Esophagus (tissue), 2 donors: ENCODE results near the gene FITM1. TPM values are rescaled to one million over a fixed set of nuclear protein-coding genes. Genes with fewer than 3 reads are reported as not detected.
A peak's percentile ranks its signal among the peaks of the same experiment; 100 is the strongest.

Source experiments
- H3K27ac ChIP-seq, 2 donors: one replicate each; pipeline ENCODE4 v1.5.1; 2013; ENCODE audit warnings: low read depth in 2 of 2, mild to moderate bottlenecking in 2 of 2, inconsistent platforms in 1 of 2, low read length in 1 of 2, moderate library complexity in 1 of 2
- H3K27me3 ChIP-seq, 2 donors: one replicate each; pipeline ENCODE4 v1.6.1; 2013; ENCODE audit warnings: low read length in 2 of 2, control low read depth in 1 of 2, mild to moderate bottlenecking in 1 of 2; ENCODE audit not compliant: insufficient read depth in 2 of 2, control insufficient read depth in 1 of 2
- H3K36me3 ChIP-seq, 2 donors: one replicate each; pipeline ENCODE4 v1.6.1; 2013; ENCODE audit warnings: low read length in 1 of 2; ENCODE audit not compliant: control insufficient read depth in 2 of 2, insufficient read depth in 2 of 2
- H3K4me1 ChIP-seq, 2 donors: one replicate each; pipeline ENCODE4 v1.6.1; 2013; ENCODE audit warnings: low read length in 1 of 2; ENCODE audit not compliant: control insufficient read depth in 2 of 2, insufficient read depth in 2 of 2
- H3K4me3 ChIP-seq, 2 donors: one replicate each; pipeline ENCODE4 v1.5.1; 2013; ENCODE audit warnings: low read length in 2 of 2, mild to moderate bottlenecking in 2 of 2, low read depth in 1 of 2, moderate library complexity in 1 of 2
- H3K9me3 ChIP-seq, 2 donors: one replicate each; pipeline ENCODE4 v1.6.1; 2013; ENCODE audit warnings: mild to moderate bottlenecking in 2 of 2, low read depth in 1 of 2, low read length in 1 of 2, moderate library complexity in 1 of 2; ENCODE audit not compliant: control insufficient read depth in 2 of 2, insufficient read depth in 1 of 2
- WGBS, 2 donors: extraction: QIAGEN DNeasy Blood & Tissue Kit; methylation state at CpG; one replicate each; pipeline ENCODE4 v1.1.7; 2013; 5-methylcytosine and 5-hydroxymethylcytosine counted together
- polyA plus RNA-seq, 2 donors: library from polyadenylated mRNA; stranded (reverse); fragments of 200-250 nt; gene quantifications; one replicate each; pipeline ENCODE4 v1.2.3, GENCODE V29; 2013
- donor health status: healthy with polysubstance abuse.
- donor health status: Bipolar disorder and iron deficiency.

FITM1 gene
- polyA plus RNA-seq, 2 donors: 0.60 to 1.1 TPM

- no peaks in the 10 kb centered on the region for H3K36me3 ChIP-seq
- H3K4me1 ChIP-seq: no peaks in the 10 kb centered on the region
- WGBS, 2 donors: 79 to 88% methylated on average over 2 of the region's 2 CpGs
- H3K27ac ChIP-seq: no peak overlapping the region
- no peak overlapping the region for H3K4me3 ChIP-seq
- H3K9me3 ChIP-seq: no peaks in the 10 kb centered on the region
- no peaks in the 10 kb centered on the region for H3K27me3 ChIP-seq
Measured at GRCh38 chr14:24088095-24088494, 42.4 kb upstream of the FITM1 start.

- no peak overlapping the region for H3K4me3 ChIP-seq
- H3K9me3 ChIP-seq: no peaks in the 10 kb centered on the region
- H3K36me3 ChIP-seq: no peaks in the 10 kb centered on the region
- WGBS, 2 donors: 83 to 93% methylated on average over 4 to 6 of the region's 6 CpGs
- H3K4me1 ChIP-seq: peaks cover 0 to 4% of the 10 kb centered on the region in 2 donors
- H3K27me3 ChIP-seq: no peaks in the 10 kb centered on the region
- H3K27ac ChIP-seq: no peak overlapping the region
Measured at GRCh38 chr14:24089890-24090289, 40.6 kb upstream of the FITM1 start.

- H3K9me3 ChIP-seq: no peaks in the 10 kb centered on the region
- H3K36me3 ChIP-seq: no peaks in the 10 kb centered on the region
- no peak overlapping the region for H3K4me3 ChIP-seq
- no peaks in the 10 kb centered on the region for H3K27me3 ChIP-seq
- no peak overlapping the region for H3K27ac ChIP-seq
- peaks cover 2 to 13% of the 10 kb centered on the region in 2 donors for H3K4me1 ChIP-seq
Measured at GRCh38 chr14:24092110-24092504, 38.4 kb upstream of the FITM1 start.

- Histone ChIP-seq H3K27me3 (no peaks in the 10 kb centered on the region), H3K9me3 (no peaks in the 10 kb centered on the region), H3K4me3 (no peak overlapping the region), H3K36me3 (no peaks in the 10 kb centered on the region), H3K27ac (peak overlapping the region in 1 of 2 donors; percentile 98), H3K4me1 (peaks cover 2 to 13% of the 10 kb centered on the region in 2 donors)
- 83 to 89% methylated on average over 4 of the region's 4 CpGs for whole genome bisulfite sequencing, 2 donors
Measured at GRCh38 chr14:24092505-24093206, 37.8 kb upstream of the FITM1 start.

GRCh38 chr14:24093207-24093900, 37.1 kb upstream of the FITM1 start:
- H3K27ac ChIP-seq: peak overlapping the region; percentile 97 to 98
- H3K36me3 ChIP-seq: peaks cover 2 to 3% of the 10 kb centered on the region in 2 donors
- H3K4me3 ChIP-seq: peak overlapping the region; percentile 70 to 86
- 67 to 76% methylated on average over 19 of the region's 19 CpGs for WGBS, 2 donors
- no peaks in the 10 kb centered on the region for H3K9me3 ChIP-seq
- no peaks in the 10 kb centered on the region for H3K27me3 ChIP-seq
- peaks cover 2 to 13% of the 10 kb centered on the region in 2 donors for H3K4me1 ChIP-seq

GRCh38 chr14:24093901-24094840, 36.3 kb upstream of the FITM1 start, which contains the start of gene PCK2:
PCK2 (plus strand) TSS chr14:24094311; CDS start chr14:24094406, 95 bp downstream.
- Histone ChIP-seq H3K36me3 (peaks cover 3% of the 10 kb centered on the region in 2 donors), H3K4me3 (peak within 1 kb of the TSS; percentile 70 to 86), H3K27me3 (no peaks in the 10 kb centered on the region), H3K4me1 (peaks cover 2 to 15% of the 10 kb centered on the region in 2 donors), H3K27ac (peak within 1 kb of the TSS; percentile 97 to 98), H3K9me3 (no peaks in the 10 kb centered on the region)
- WGBS, 2 donors: 0 to 1% methylated on average over 41 to 68 of the region's 68 CpGs

GRCh38 chr14:24094841-24095270, 35.6 kb upstream of the FITM1 start:
- H3K4me3 ChIP-seq: peak overlapping the region; percentile 70 to 86
- peaks cover 2 to 15% of the 10 kb centered on the region in 2 donors for H3K4me1 ChIP-seq
- no peaks in the 10 kb centered on the region for H3K27me3 ChIP-seq
- H3K27ac ChIP-seq: peak overlapping the region; percentile 97 to 98
- H3K9me3 ChIP-seq: no peaks in the 10 kb centered on the region
- peaks cover 3% of the 10 kb centered on the region in 2 donors for H3K36me3 ChIP-seq
- 4 to 9% methylated on average over 12 to 14 of the region's 14 CpGs for WGBS, 2 donors

- H3K4me1 ChIP-seq: peaks cover 2 to 15% of the 10 kb centered on the region in 2 donors
- 38 to 46% methylated on average over 12 of the region's 12 CpGs for WGBS, 2 donors
Measured at GRCh38 chr14:24095271-24096068, 35.0 kb upstream of the FITM1 start.

More at GRCh38 chr14:24095271-24096068, 35.0 kb upstream of the FITM1 start:
- Histone ChIP-seq H3K4me3 (peak overlapping the region; percentile 70 to 86), H3K9me3 (no peaks in the 10 kb centered on the region), H3K36me3 (peaks cover 3% of the 10 kb centered on the region in 2 donors), H3K27me3 (no peaks in the 10 kb centered on the region), H3K27ac (peak overlapping the region; percentile 97 to 98)
